Loucy (cell line): ENCODE measurements around the gene INO80C.

Source experiments
- H2AFZ ChIP-seq: fragments of 200-600 bp; sonication (generic); 2 replicates; pipeline ENCODE4 v1.6.0; 2016; ENCODE audit warnings: antibody characterized with exemption, mild to moderate bottlenecking, low read length, moderate library complexity
- H3F3A ChIP-seq: fragments of 200-600 bp; 2 replicates; pipeline ENCODE4 v1.6.0; 2016; ENCODE audit warnings: antibody characterized with exemption, low read depth, mild to moderate bottlenecking
- H3K27me3 ChIP-seq: fragments of 200-600 bp; sonication (generic); 2 replicates; pipeline ENCODE4 v1.6.1; 2014; ENCODE audit warnings: low read length, mild to moderate bottlenecking; ENCODE audit not compliant: insufficient read depth, poor library complexity, severe bottlenecking
- H3K36me3 ChIP-seq: fragments of 200-600 bp; sonication (generic); 2 replicates; pipeline ENCODE4 v1.6.1; 2016; ENCODE audit warnings: low read length; ENCODE audit not compliant: insufficient read depth
- H3K4me1 ChIP-seq: fragments of 200-600 bp; sonication (generic); 2 replicates; pipeline ENCODE4 v1.5.1; 2014; ENCODE audit warnings: low read length, mild to moderate bottlenecking; ENCODE audit not compliant: insufficient read depth, poor library complexity, severe bottlenecking
- H3K4me2 ChIP-seq: fragments of 200-600 bp; sonication (generic); 2 replicates; pipeline ENCODE4 v1.6.0; 2014; ENCODE audit warnings: antibody characterized with exemption, low read length, low read depth, mild to moderate bottlenecking; ENCODE audit not compliant: poor library complexity, severe bottlenecking
- H3K4me3 ChIP-seq: fragments of 200-600 bp; sonication (generic); 2 replicates; pipeline ENCODE4 v1.5.1; 2014; ENCODE audit warnings: low read length, mild to moderate bottlenecking, mixed read lengths; ENCODE audit not compliant: poor library complexity, severe bottlenecking
- H3K79me2 ChIP-seq: fragments of 200-600 bp; sonication (generic); 2 replicates; pipeline ENCODE4 v1.6.1; 2014; ENCODE audit warnings: low read length; ENCODE audit not compliant: insufficient read depth
- H3K9ac ChIP-seq: fragments of 200-600 bp; sonication (generic); 2 replicates; pipeline ENCODE4 v1.6.0; 2014; ENCODE audit warnings: mild to moderate bottlenecking, low read depth, low read length, moderate library complexity; ENCODE audit not compliant: poor library complexity, severe bottlenecking
- H3K9me2 ChIP-seq: fragments of 200-600 bp; sonication (generic); replicated peaks from 2 replicates; pipeline ENCODE4 v1.6.1; 2016; ENCODE audit warnings: low read depth, low read length, mixed read lengths
- H3K9me3 ChIP-seq: fragments of 200-600 bp; sonication (generic); 2 replicates; pipeline ENCODE4 v1.6.1; 2014; ENCODE audit warnings: mild to moderate bottlenecking, antibody characterized with exemption, low read length, low read depth; ENCODE audit not compliant: insufficient read depth
- H4K20me1 ChIP-seq: fragments of 200-600 bp; sonication (generic); 2 replicates; pipeline ENCODE4 v1.6.0; 2014; ENCODE audit warnings: antibody characterized with exemption, low read length, mild to moderate bottlenecking; ENCODE audit not compliant: insufficient read depth, poor library complexity, severe bottlenecking
- CTCF ChIP-seq: fragments of 200-600 bp; sonication (generic); conservative IDR thresholded peaks from 2 replicates; pipeline ENCODE4 v1.5.1; 2014; ENCODE audit warnings: mild to moderate bottlenecking, antibody characterized with exemption, low read length
- EZH2phosphoT487 ChIP-seq: fragments of 200-600 bp; IDR thresholded peaks from 2 replicates; pipeline ENCODE4 v1.6.1; 2018; ENCODE audit warnings: antibody characterized with exemption, mild to moderate bottlenecking, moderate library complexity, borderline replicate concordance

The INO80C gene

GRCh38 chr18:35526495-35527059 is 28.8 kb upstream of the INO80C start:
- Histone ChIP-seq H2AFZ (0 out of 2 replicates have a peak overlapping the region, but pooled peaks have one; percentile 40), H3K79me2 (no peaks in the 10 kb centered on the region), H3K27me3 (no peaks in the 10 kb centered on the region), H4K20me1 (no peaks in the 10 kb centered on the region), H3K9me3 (no peaks in the 10 kb centered on the region; the same call in 1 of the 2 replicates), H3F3A (no peaks in the 10 kb centered on the region), H3K4me1 (peaks cover 24% of the 10 kb centered on the region), H3K9me2 (no peaks in the 10 kb centered on the region), H3K4me2 (peak overlapping the region; percentile 57), H3K36me3 (no peaks in the 10 kb centered on the region), H3K9ac (no peak overlapping the region), H3K4me3 (no peak overlapping the region)
- TF ChIP-seq EZH2phosphoT487 (no peak), CTCF (no peak)

- Histone ChIP-seq H3K9ac (no peak overlapping the region), H3K4me1 (peaks cover 24% of the 10 kb centered on the region), H3K9me3 (no peaks in the 10 kb centered on the region), H3F3A (no peaks in the 10 kb centered on the region), H3K4me2 (peak overlapping the region; percentile 57), H3K4me3 (peak overlapping the region; percentile 28), H2AFZ (peak overlapping the region; percentile 33; the same call in 1 of the 2 replicates), H3K27me3 (no peaks in the 10 kb centered on the region), H3K9me2 (no peaks in the 10 kb centered on the region), H3K79me2 (no peaks in the 10 kb centered on the region), H3K36me3 (no peaks in the 10 kb centered on the region), H4K20me1 (no peaks in the 10 kb centered on the region)
- TF ChIP-seq CTCF: no peak
- TF ChIP-seq EZH2phosphoT487: no peak
These were observed 28.2 kb upstream of the INO80C start for GRCh38 chr18:35525795-35526494.

- H3K27me3 ChIP-seq: no peaks in the 10 kb centered on the region
- no peak overlapping the region for H3K4me2 ChIP-seq
- no peak overlapping the region; the same call in 1 of the 2 replicates for H2AFZ ChIP-seq
- no peaks in the 10 kb centered on the region for H3K9me3 ChIP-seq
- H3F3A ChIP-seq: no peaks in the 10 kb centered on the region
- H3K4me1 ChIP-seq: peaks cover 24% of the 10 kb centered on the region
- H3K36me3 ChIP-seq: no peaks in the 10 kb centered on the region
- H4K20me1 ChIP-seq: no peaks in the 10 kb centered on the region
- H3K79me2 ChIP-seq: no peaks in the 10 kb centered on the region
- H3K9ac ChIP-seq: no peak overlapping the region
- H3K9me2 ChIP-seq: no peaks in the 10 kb centered on the region
- no peak overlapping the region for H3K4me3 ChIP-seq
- TF ChIP-seq CTCF: no peak
- TF ChIP-seq EZH2phosphoT487: no peak
These were observed 26.5 kb upstream of the INO80C start for GRCh38 chr18:35524226-35524625.
